Neural cell (in vitro differentiated cells): ENCODE data around the gene EEIG1. TPM values are rescaled to one million over a fixed set of nuclear protein-coding genes. Genes with fewer than 3 reads are reported as not detected.

Source experiments
- H2AFZ ChIP-seq: fragments of 200-600, 300-800 bp; sonication (generic), shearing (Covaris generic); 2 replicates; pipeline ENCODE4 v1.6.0; 2014; ENCODE audit warnings: low read depth, mild to moderate bottlenecking, antibody characterized with exemption, low read length, moderate library complexity
- H3F3A ChIP-seq: fragments of 200-600 bp; shearing (Covaris generic); 2 replicates; pipeline ENCODE4 v1.6.1; 2016; ENCODE audit warnings: mild to moderate bottlenecking, moderate library complexity, mixed read lengths, antibody characterized with exemption, low read length; ENCODE audit not compliant: insufficient read depth, poor library complexity, severe bottlenecking
- H3K27ac ChIP-seq: fragments of 200-600, 300-800 bp; sonication (generic), shearing (Covaris generic); 2 replicates; pipeline ENCODE4 v1.5.1; 2014; ENCODE audit warnings: mild to moderate bottlenecking, low read length, moderate library complexity
- H3K27me3 ChIP-seq: fragments of 300-800, 200-600 bp; sonication (generic), shearing (Covaris generic); 2 replicates; pipeline ENCODE4 v1.6.0; 2014; ENCODE audit warnings: mild to moderate bottlenecking, low read depth, low read length, moderate library complexity; ENCODE audit not compliant: insufficient read depth
- H3K36me3 ChIP-seq: fragments of 300-800, 200-600 bp; sonication (generic), shearing (Covaris generic); 2 replicates; pipeline ENCODE4 v1.5.1; 2014; ENCODE audit warnings: mild to moderate bottlenecking, antibody characterized with exemption, low read length, moderate library complexity; ENCODE audit not compliant: insufficient read depth
- H3K4me2 ChIP-seq: fragments of 300-800, 200-600 bp; sonication (generic), shearing (Covaris generic); 2 replicates; pipeline ENCODE4 v1.6.0; 2014; ENCODE audit warnings: mild to moderate bottlenecking, low read length
- H3K4me3 ChIP-seq: fragments of 300-800, 200-600 bp; sonication (generic), shearing (Covaris generic); 2 replicates; pipeline ENCODE4 v1.5.1; 2014; ENCODE audit warnings: mild to moderate bottlenecking, low read length, moderate library complexity
- H3K79me2 ChIP-seq: fragments of 200-600 bp; shearing (Covaris generic); replicated peaks from 2 replicates; pipeline ENCODE4 v1.6.0; 2014; ENCODE audit warnings: mild to moderate bottlenecking, low read length, moderate library complexity; ENCODE audit not compliant: insufficient read depth
- H3K9ac ChIP-seq: fragments of 300-800, 200-600 bp; sonication (generic), shearing (Covaris generic); 2 replicates; pipeline ENCODE4 v1.6.1; 2016; ENCODE audit warnings: mild to moderate bottlenecking, low read length, mixed read lengths
- H3K9me2 ChIP-seq: fragments of 200-600 bp; shearing (Covaris generic); 2 replicates; pipeline ENCODE4 v1.6.1; 2016; ENCODE audit warnings: mild to moderate bottlenecking, low read length, mixed read lengths; ENCODE audit not compliant: insufficient read depth
- H3K9me3 ChIP-seq: fragments of 200-600, 300-800 bp; sonication (generic), shearing (Covaris generic); 2 replicates; pipeline ENCODE4 v1.6.1; 2016; ENCODE audit warnings: mild to moderate bottlenecking, mixed run types, low read length, moderate library complexity, mixed read lengths
- H4K20me1 ChIP-seq: fragments of 200-600 bp; shearing (Covaris generic); 2 replicates; pipeline ENCODE4 v1.6.1; 2016; ENCODE audit warnings: mild to moderate bottlenecking, mixed run types; ENCODE audit not compliant: insufficient read depth
- CTCF ChIP-seq: fragments of 450-650 bp; IDR thresholded peaks from 2 replicates; pipeline ENCODE4 v1.5.1; 2014; ENCODE audit warnings: antibody characterized with exemption, mild to moderate bottlenecking, moderate library complexity; ENCODE audit not compliant: poor library complexity, severe bottlenecking
- EP300 ChIP-seq: fragments of 450-650 bp; conservative IDR thresholded peaks from 2 replicates; pipeline ENCODE4 v1.6.1; 2014; ENCODE audit warnings: antibody characterized with exemption, mild to moderate bottlenecking, moderate library complexity; ENCODE audit not compliant: poor library complexity, severe bottlenecking
- EZH2 ChIP-seq: fragments of 200-600, 300-800 bp; shearing (Covaris generic), sonication (generic); IDR thresholded peaks from 2 replicates; pipeline ENCODE4 v1.6.1; 2014; ENCODE audit warnings: antibody characterized with exemption, low read length, borderline replicate concordance, mild to moderate bottlenecking; ENCODE audit not compliant: insufficient read depth, poor library complexity, severe bottlenecking
- MXI1 ChIP-seq: fragments of 450-650 bp; conservative IDR thresholded peaks from 2 replicates; pipeline ENCODE4 v1.6.1; 2014; ENCODE audit warnings: antibody characterized with exemption, mild to moderate bottlenecking; ENCODE audit not compliant: poor library complexity, severe bottlenecking
- POLR2AphosphoS5 ChIP-seq: IDR thresholded peaks from 2 replicates; pipeline ENCODE4 v1.6.1; 2012
- RAD21 ChIP-seq: fragments of 450-650 bp; conservative IDR thresholded peaks from 2 replicates; pipeline ENCODE4 v1.6.1; 2014; ENCODE audit warnings: antibody characterized with exemption, mild to moderate bottlenecking, moderate library complexity
- REST ChIP-seq: IDR thresholded peaks from 2 replicates; pipeline ENCODE4 v1.6.1; 2012; ENCODE audit warnings: borderline replicate concordance
- SMC3 ChIP-seq: fragments of 450-650 bp; conservative IDR thresholded peaks from 2 replicates; pipeline ENCODE4 v1.6.1; 2014; ENCODE audit warnings: antibody characterized with exemption, mild to moderate bottlenecking, moderate library complexity; ENCODE audit not compliant: poor library complexity
- TAF1 ChIP-seq: IDR thresholded peaks from 2 replicates; pipeline ENCODE4 v1.6.1; 2012; ENCODE audit warnings: low read depth
- polyA plus RNA-seq: library from polyadenylated mRNA; depleted of rRNA; stranded (reverse); fragments of >200 nt; gene quantifications from 2 replicates; pipeline ENCODE4 v1.2.3, GENCODE V29; 2014

EEIG1 gene
- polyA plus RNA-seq, 1 donor from 2014 or later, result 6.7 TPM

- H3K79me2 ChIP-seq, result no peaks in the 10 kb centered on the region
- no peak overlapping the region for H3K9ac ChIP-seq
- TF ChIP-seq MXI1 (no peak), REST (no peak), EP300 (no peak), CTCF (no peak), TAF1 (no peak), EZH2 (no peak), RAD21 (no peak), POLR2AphosphoS5 (no peak), SMC3 (no peak)
- H2AFZ ChIP-seq, result no peak overlapping the region
- H3K4me2 ChIP-seq, result no peak overlapping the region
- no peak overlapping the region for H3K27ac ChIP-seq
- H4K20me1 ChIP-seq, result no peaks in the 10 kb centered on the region
- no peak overlapping the region for H3K4me3 ChIP-seq
- H3F3A ChIP-seq, result no peaks in the 10 kb centered on the region
- no peaks in the 10 kb centered on the region for H3K36me3 ChIP-seq
- no peaks in the 10 kb centered on the region for H3K27me3 ChIP-seq
- H3K9me2 ChIP-seq, result no peaks in the 10 kb centered on the region
- H3K9me3 ChIP-seq, result no peaks in the 10 kb centered on the region
These were observed 12.9 kb upstream of the EEIG1 start for GRCh38 chr9:127993721-127994120.

- no peaks in the 10 kb centered on the region for H3K36me3 ChIP-seq
- H3K4me2 ChIP-seq, result no peak overlapping the region
- TF ChIP-seq EZH2 (no peak), RAD21 (no peak), REST (no peak), MXI1 (no peak)
- no peak overlapping the region for H3K9ac ChIP-seq
- H3F3A ChIP-seq, result no peaks in the 10 kb centered on the region
- no peak overlapping the region for H3K4me3 ChIP-seq
- H3K9me3 ChIP-seq, result no peaks in the 10 kb centered on the region
- H4K20me1 ChIP-seq, result no peaks in the 10 kb centered on the region
- no peak overlapping the region for H3K27ac ChIP-seq
- no peaks in the 10 kb centered on the region for H3K9me2 ChIP-seq
- H3K79me2 ChIP-seq, result no peaks in the 10 kb centered on the region
- no peaks in the 10 kb centered on the region for H3K27me3 ChIP-seq
- no peak overlapping the region for H2AFZ ChIP-seq
These were observed 11.0 kb upstream of the EEIG1 start for GRCh38 chr9:127991757-127992274.
